ENCODE data around the gene BEAN1.

Gene BEAN1

DNA sequence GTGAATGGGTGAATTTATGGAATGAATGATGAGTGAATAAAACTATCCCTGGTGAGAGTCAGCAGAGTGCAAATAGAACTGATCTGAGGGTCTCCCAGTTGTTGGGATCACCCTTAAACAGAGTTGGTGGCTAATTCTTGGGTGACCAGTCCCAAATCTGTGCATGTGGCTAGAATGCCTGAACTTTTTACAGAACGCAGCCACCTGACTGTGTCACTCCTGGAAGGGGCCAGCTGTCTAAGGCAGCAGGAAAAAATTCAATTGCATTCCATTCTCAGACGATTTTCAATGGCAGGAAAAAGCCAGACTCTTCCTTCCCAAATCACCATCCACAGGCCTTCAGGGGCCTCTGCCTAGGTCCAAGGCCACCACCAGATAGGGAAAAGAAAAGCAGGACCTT is 43.5 kb downstream of the BEAN1 start:
- DNase-seq (ENCODE audit: low read depth in 2 of 2) = no peak

DNA sequence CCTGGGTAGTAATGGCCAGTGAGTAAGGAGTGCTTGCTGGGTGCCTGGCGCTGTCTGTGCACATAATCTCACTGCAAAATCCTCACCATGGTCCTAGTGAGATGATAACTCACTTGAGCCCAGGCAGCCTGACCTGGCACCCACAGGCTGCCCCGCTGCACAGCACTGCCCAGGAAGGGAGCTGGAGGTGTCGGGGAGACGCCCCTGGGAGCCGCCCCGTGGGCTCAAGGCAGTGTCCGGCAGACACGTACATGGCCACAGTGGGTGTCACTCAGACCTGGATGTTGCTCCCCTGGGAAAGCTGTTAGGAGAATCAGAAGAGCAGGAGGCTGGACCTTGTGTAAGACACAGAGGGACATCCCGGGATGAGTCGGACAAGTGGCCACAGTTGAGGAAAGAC is 44.2 kb downstream of the BEAN1 start:
- no peak for DNase-seq (ENCODE audit: low read depth in 2 of 2)

DNA sequence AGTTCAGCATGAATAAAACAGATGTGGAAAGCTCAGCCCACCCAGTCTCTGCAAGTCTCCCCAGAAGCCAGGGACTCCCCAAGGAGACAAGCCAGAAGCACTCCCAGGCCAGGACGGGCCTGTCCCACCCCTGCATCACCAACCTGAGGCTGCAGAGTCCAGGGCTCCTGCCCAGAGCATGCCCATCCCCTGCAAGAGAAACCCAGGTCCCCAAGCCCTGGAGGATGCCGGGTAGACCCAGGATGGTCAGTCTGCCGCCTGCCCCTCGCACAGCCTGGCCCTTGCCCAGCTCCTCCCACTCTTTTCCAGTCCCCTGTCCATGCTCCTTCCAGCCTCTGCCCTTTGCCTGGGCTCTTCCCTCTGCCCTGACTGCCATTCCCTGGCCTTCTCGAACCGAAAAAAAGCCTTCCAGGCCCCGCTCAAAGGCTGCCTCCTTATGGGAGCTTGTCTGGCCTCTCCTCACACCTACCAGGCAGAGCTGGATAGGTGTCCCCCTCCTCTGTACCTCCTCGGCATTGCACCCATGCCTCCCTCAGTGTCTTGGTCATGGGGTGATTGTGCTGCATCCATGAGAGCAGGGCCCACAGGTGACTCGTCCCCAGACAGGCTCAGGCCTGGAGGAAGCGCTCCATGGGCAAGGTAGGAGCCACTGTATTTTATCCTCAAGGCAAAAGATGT is 44.8 kb downstream of the BEAN1 start:
- no peak for DNase-seq (ENCODE audit: low read depth in 2 of 2)

DNA sequence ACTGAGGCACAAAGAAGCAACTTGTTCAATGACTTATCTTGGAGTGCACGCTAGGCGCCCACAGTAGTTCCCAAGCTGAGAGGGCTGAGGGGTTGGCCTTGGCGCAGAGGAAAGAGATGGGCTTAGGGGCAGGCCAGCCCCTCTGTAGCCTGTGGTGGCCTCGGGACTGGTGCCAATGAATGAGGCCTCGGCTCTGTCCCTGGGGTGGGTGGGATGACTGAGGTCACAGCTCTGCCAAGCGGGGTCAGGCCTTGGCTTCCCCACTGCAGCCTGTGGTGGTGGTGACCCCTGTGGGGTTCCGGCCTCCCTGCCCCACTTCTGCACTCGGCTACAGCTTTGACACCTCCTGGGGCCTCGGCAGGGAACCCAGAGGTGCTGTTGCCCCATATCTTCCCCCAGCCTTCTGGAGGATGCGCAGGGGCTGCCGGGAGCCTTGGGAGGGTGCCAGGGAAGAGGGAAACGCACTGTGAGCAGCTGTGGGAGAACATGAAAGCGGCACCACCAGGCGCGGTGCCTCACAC is 46.0 kb downstream of the BEAN1 start:
- no peak for DNase-seq (ENCODE audit: low read depth in 2 of 2)

DNA sequence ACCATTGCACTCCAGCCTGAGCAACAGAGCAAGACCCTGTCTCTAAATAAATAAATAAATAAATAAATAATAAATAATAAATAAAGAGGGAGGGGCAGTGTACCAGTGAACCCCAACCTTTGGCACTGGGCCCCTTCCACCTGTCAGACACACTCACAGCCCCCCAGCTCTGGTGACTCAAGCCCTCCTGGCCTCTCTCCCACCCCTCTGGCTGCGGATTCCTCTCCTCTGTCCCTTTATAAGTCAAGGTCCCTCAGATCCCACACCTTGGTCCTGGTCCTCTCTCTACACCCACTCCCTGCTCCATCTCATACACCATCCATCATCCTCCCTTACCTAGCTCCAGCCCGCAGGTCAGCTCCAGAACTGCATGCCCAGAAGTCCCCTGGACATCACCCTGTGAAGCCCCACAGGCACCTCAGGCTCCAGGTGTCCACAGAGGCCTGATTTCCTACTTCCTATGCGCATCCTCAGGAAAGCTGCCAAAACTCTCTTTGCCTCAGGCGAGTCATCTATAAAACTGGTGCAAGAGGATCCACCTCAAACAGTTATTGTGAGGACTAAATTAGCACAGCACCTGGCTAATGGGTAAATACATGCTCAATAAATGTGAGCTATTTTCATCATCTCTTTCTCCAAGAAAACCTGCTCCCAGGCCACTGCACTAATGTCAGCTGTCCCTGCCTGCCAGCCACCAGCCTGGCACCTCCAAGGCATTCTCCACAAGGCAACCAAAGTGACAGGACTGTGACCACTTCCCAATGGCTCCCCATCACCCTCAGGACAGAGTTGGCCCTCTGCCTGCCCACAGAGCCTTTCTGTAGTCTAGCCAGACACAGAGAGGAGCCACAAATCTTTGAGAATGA is 46.8 kb downstream of the BEAN1 start:
- DNase-seq (ENCODE audit: low read depth in 2 of 2) = no peak

DNA sequence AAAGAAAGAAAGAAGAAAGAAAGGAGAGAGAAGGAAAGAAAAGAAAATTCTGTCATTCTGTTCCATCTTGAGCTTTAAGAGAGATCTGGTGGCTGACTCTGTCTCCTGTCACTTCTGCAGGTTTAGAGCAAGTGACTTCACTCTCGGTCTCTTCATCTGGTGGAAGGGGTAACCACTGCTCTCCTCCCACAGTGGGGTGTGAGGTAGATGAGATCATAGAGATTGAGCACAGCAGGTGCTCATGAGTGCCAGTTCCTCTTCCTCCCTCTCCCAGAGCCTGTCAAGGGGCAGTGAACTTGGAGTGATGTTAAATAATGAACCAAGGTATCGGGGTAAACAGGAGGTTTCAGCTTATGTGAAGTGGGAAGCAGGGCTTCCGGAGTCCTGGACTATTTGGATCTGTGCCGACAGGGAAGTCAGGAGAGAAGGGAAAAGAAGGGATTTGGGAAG is 47.7 kb downstream of the BEAN1 start:
- peak in 1 of 2 donors; percentile 17 for DNase-seq (ENCODE audit: low read depth in 2 of 2)

DNA sequence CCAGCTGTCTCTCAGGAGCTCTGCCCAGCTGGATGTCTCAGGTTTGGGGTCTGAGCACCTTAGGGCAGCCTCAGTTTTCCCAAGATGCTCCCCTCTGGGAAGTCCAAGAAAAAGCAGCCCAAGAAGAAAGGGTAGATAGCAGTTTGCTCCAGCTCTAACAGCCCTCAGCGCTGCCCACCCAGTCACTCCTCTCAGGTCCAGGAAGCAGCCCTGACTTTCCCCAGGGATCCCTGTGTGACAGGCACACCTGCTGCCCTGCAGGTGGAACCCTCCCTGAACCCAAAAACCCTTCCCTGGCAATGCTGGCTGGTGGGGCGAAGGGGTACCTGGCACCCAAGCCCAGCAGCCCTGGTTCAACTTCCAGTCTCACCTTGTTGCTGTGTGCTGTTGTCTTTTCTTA is 48.1 kb downstream of the BEAN1 start:
- DNase-seq (ENCODE audit: low read depth in 2 of 2) = no peak

DNA sequence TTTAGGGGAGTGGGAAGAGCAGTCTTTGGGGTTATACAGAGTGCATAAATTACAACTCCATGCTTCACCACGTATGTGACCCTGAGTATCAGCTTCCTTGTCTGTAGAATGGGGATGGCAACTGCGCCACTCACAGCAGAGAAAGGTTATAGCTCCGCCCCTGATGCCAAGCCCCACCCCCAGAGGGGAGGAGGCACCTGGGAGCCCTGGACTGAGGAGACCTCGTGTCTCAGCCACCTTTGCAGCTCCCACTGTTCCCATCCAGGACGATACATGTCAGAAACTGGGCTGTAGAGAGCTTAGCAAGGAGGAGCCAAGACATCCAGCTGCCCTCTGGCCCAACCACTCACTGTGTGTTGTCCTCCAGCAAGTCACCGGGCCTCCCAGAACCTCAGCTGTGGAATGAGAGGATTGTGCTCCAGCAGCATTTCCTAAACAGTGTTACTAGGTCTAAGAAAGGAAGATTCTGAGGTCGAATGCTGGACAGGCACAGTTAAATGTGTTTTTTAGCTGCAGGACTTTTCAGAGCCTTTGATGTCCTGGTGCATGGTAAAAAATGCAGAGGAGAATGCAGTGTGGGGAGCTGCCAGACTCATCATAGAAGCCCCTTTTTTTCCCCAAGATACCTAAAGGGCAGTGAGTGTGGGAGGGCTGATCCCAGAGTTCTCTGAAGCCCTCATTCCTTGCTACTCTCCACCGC is 49.4 kb downstream of the BEAN1 start:
- DNase-seq (ENCODE audit: low read depth in 2 of 2) = peak; percentile 14 to 65

DNA sequence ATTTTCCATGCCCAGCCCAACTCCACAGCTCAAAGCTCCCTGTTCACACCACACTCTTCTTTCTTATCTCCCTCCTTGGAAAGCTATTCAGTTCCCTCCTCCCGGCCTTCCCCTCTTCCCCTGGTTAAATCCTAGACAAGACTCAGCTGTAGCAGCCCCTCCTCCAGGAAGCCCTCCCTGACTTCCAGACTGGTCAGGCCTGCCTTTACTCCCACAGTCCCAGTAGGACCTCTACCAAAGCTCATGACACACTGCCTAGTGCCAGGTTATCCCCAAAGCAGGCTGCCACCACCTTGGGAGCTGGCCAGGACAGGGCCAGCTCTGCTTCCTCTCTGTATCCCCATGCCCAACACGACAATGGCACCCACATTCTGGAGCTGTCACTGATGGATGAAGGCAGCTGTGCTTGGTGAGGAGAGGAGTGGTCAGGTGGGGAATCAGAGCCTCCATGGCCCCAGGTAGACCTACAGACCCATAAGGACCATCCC is 50.0 kb downstream of the BEAN1 start:
- DNase-seq (ENCODE audit: low read depth in 2 of 2) = no peak

DNA sequence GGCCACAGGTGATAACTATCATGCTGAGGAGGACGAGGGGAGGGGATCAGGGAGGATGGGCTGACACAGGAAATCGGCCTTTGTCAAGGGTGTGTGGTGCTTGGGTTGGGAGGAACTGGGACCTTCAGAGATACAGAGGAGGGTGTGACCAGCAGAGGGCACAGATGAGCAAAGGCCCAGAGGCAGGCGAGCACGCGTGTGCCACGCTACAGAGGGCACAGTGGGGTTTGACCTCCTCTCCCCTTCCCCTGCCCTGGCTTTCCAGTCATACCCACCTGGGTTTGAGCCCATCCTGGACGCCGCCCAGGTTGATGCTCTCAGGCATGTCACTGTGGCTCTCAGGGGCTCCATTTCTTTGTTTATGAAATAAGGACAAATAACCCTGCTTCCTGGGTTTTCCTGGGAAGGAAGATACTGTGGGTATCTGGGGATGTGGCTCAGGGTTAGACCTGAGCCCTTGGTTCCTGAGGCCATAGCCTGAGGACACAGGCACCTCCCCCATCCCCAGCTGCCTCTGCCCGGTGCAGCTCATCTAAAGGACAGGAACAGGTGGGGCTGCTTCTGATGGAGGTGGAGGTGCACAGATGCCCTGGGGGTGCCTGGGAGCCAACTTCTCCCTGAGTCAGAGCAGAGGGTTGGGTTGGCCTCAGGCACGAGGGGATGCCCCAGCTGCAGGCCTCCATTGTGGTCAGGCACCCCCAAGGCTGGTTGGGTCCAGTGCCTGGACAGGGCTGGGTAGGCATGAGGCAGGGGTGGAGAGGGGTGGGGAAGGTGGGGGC is 51.8 kb downstream of the BEAN1 start:
- DNase-seq (ENCODE audit: low read depth in 2 of 2) = peak; percentile 62 to 79

DNA sequence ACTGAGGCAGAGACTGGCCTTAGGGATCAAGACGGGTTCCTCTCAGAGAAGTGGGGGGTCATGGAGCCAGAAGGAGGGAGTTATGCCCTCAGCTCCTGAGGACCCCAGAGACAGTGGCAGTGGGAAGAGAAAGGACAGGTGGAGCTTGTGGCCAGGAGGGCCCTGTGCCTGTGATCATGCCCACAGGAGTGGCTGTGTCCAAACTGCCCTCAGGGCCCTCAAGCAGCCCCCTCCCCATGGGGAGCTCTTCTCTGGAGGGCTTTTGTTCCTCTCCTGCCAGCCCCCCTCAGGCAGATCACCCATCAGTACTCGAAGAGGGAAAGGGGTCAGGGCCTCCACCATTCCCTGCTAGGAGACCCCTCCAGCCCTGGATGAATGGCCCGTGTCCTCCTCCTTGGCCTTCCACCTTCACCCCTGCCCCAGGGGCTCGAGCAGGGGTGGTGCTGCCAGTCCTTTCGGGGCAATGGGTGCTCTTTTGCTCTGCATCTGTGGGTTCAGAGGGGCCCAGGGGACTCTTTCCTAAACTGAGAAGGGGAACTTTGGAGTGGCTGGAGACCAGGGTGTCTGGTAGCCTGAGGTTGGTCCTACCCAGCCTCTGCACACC is 52.7 kb downstream of the BEAN1 start:
- no peak for DNase-seq (ENCODE audit: low read depth in 2 of 2)

DNA sequence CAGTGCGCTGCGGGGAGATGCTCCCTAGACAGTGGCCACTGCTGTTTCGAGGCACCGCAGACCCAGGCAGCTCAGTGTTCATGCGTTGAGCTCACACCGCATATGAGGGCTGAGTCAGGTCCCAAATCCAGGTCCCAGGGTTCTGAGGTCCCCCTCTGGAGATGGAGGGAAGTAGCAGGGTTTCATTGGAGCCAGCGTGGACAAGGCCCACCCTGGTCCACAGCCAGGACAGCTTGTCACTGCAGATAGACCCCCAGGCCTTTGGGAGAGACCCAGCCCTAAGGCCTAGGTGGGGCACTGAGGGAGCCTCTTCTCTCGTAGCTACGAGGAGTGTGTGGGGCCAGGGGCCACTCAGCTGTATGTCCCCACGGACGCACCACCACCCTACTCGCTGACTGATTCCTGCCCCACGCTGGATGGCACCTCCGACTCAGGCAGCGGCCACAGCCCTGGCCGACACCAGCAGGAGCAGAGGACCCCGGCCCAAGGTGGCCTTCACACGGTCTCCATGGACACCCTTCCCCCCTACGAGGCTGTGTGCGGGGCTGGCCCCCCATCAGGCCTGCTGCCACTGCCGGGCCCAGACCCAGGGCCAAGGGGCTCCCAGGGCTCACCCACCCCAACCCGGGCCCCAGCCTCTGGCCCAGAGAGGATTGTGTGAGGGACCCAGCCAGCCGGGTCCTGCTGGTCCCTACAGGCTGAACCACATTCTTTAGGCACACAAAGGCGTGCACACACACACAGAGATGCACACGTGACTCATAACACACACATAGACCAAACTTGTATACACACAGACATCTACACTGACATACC is 53.4 kb downstream of the BEAN1 start:
- no peak for DNase-seq (ENCODE audit: low read depth in 2 of 2)

DNA sequence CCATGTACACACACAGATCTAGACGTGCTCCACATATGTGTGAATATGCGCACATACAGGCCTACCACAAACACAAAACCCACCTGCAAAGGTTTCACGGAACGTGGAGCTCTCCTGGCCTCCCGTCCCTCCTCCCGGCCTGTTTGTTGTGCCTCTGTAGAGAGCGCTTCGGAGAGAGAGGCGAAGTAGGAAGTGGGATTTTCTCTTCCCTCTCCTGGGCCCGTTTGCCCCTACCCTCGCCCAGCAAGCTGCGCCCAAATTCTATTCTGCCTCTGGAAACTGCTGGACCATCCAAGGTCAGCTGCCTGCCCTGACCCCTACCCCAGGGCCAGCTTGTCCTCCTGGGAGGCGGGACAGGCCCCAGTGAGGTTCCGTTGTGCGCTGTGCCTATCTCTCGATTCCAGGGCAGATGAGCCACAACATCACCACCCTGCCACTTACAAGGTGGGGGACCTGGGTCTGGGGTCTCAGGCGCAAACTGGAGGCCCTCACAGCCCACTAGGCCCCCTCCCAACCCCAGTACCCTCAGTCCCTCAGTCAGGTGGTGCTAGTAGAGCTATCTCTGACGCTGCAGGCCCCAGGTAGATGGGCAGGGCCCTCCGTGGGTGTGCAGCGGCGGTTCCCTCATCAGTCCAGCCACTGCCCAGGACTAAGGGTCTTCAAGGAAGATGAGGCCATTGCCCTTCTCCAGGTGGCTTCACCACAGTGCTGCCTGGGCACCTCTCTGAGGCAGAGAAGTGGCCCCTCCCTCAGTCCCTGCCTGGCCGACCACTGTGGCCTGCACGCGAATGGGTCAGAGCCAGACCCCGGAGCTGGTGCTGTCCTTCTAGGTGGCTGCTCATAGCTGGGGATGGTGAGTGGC is 54.2 kb downstream of the BEAN1 start:
- no peak for DNase-seq (ENCODE audit: low read depth in 2 of 2)

DNA sequence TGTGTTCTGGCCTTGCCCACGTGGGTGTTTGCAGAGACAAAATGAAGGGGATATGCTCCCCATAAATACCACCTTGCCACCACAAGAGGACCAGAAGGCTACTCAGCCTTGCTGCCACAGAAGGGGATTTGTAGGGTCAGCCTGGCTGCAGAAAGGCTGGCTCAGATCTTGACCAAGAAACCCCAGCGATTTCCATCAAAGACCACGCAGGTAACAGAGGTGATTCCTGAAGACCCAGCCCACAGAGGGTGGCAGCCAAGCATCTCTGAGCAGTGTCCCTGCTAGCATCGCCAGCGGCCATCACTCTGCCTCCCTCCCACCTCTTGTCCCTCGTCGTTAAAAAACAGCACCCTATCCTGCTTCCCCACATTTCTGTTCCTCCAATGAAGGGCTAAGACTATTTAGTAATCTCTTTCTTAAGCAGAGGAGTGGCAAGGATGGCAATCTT is 54.9 kb downstream of the BEAN1 start:
- no peak for DNase-seq (ENCODE audit: low read depth in 2 of 2)

DNA sequence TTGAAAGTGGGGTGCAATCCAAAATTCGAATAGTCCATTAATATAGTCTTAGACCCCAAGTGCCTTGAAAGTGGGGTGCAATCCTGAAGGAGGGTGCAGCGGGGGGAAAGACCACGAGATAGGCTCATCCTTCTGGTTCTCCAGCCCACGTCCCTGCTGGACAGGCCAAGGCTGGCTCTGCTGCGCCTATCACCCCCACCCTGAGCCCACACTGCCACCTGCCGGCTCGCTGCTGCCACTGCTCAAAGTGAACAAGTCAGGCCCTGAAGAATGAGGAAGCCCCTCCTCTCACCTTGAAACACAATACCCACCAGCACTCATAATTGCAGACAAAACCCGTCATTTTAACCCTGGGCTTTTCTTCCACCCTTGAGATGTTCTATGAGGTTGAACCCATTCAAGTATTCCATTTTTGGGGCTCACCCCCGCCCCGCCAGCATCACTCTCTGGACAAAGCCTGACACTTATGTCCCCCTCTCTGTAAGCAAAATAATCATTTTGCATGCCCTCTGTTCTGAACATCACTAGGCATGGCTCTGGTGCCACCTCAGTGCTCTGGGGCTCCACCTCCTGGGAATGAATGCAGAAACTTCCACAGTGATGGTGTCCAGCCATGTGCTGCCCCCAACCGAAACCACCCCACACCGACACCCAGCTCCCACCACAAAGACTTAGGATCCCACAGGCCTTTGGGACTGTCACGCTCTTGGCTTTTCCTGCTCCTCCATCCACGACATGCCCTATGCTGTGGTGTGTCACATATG is 56.8 kb downstream of the BEAN1 start:
- DNase-seq (ENCODE audit: low read depth in 2 of 2) = peak; percentile 60 to 69

DNA sequence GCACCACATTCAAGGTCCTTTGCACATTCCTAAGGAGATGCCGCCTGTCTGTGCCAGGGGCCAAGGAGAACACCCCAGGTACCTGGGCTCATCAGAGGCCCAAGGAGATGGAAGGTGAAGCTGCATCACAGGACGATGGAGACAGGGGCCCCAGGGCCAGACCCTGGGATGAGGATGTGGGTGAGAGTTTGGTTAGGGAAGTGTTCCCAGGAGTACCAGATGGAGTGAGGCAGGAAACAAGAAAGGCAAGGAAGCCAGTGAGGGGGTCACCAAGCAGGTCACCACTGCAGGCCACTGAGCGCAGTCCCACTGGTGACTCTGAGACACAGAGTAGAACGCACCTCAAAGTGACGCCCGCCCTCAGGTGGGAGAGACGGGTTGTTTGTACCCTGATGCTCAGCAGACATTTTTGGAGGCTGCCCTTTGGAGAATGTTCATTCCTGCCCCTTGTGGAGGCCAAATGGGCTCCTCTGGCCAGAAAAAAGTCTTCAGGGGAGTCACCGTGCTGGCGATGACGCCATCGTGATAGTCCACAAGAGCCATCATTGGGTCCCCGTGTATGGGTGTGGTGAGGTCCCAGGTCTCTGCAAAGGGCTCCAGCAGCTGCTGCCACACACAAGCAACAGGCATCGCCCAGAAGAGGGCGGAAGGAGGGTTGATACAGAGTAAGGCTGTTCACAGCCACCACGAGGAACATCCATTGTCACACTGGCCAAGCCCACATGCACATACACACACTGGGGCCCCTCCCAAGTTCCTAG is 57.5 kb downstream of the BEAN1 start:
- DNase-seq (ENCODE audit: low read depth in 2 of 2) = no peak

DNA sequence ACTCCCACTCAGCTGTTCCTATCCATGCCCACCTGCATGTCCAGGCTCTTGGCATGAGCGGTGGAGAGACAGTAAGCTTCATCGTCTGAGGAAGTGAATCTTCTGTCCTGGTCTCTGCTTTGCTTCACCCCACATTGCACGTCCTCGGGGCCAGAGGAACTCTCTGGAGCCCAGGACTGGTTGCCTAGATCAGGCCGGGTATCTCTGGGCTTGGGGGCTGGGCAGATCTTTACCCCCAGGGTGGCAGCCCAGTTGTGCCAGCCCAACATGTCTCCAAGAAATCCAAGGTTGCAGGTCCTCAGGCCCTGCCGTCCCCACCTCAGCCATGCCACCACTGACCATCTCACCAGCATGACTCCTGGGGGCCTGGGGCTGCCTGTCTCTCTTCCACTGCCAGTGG is 58.3 kb downstream of the BEAN1 start:
- DNase-seq (ENCODE audit: low read depth in 2 of 2) = no peak
